Activated CD8-positive, alpha-beta memory T cell treated with anti-CD3 and anti-CD28 coated beads, Interleukin-2, amount 50 U/mL, for 24 hours (primary cell): ENCODE measurements around the gene ASPA.

ENCODE experiments used
- DNase-seq: peaks from one replicate; pipeline ENCODE4 v3.0.0-alpha.2; 2020; ENCODE audit errors: extremely low read depth

ASPA gene

DNA sequence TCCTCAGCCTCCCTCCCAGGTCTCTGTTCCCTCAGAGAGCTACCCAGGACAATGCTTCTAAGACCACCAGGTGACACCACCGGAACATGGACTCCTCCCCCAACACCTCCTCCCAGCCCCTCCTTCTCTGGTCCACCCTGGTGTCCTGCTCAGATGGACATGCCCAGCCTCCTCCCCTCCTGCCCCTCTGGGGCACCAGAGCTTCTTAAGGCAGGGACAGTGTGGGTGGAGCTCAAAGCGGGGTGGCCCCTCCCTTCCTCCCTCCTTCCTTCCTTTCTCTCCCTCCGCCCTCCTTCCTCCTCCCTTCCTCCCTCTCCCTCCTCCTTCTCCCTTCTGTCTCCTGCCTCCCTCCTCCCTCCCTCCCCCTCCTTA, 59.1 kb downstream of the ASPA start:
- DNase-seq = no peak

GRCh38 chr17:3535253-3535995, 59.6 kb downstream of the ASPA start:
- no peak for DNase-seq

GRCh38 chr17:3536716-3537115, 60.9 kb downstream of the ASPA start:
- no peak for DNase-seq

- no peak for DNase-seq
Measured at GRCh38 chr17:3539881-3540540, 64.2 kb downstream of the ASPA start.

- no peak for DNase-seq
Measured at GRCh38 chr17:3542410-3543088, 66.8 kb downstream of the ASPA start.

DNA sequence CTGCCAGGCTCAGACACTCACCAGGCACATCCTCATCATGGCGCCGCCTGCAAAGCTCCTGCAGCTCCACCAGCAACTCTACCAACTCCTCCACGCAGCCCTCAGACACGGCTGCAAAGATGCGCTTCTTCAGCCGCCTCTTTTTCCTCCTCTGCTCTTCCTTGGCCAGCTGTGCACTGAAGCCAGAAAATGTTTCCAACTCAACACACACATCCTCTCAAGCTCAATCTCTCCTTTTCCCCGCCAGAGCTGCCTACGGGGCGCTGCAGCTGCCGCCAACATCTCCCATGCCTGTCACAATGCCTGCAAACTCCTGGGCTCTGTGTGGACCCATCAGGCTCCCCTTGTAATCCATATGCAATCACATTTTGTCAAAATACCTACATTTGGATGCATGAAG, 67.7 kb downstream of the ASPA start:
- DNase-seq = no peak

GRCh38 chr17:3544365-3544764, 68.6 kb downstream of the ASPA start:
- no peak for DNase-seq

DNA sequence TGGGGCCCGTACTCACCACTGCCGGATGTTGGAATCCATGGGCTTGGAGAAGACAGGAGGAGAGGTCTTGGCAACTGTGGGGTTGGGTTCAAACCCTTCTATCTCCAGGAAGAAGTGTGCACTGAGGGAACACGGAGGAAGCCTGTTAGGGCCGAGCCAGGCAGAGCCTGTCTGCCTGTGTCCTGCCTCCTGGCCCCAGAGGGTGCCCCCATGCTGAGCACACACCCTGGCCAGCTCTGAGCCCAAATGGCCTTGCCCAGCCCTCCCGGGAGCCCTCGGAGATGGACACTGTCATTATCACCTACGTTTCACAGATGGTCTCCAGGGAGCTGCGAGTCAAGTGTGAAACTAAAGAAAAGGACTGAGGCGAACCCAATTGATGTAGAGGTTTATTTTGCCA, 69.4 kb downstream of the ASPA start:
- no peak for DNase-seq

DNA sequence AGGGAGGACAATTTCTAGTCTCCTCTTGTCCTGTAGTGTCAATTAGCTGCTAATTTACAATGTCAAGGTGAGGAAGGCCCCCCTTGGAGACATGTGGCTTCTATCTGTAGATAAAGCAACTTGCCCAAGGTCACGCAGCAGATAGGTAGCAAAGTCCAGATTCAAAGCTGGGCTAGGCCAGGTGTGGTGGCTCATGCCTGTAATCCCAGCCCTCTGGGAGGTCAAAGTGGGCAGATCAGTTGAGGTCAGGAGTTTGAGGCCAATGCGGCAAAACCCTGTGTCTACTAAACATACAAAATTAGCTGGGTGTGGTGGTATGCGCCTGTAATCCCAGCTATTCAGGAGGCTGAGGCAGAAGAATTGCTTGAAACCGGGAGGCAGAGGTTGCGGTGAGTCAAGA, 70.7 kb downstream of the ASPA start:
- DNase-seq = no peak

GRCh38 chr17:3546997-3547396, 71.2 kb downstream of the ASPA start:
- DNase-seq = no peak

DNA sequence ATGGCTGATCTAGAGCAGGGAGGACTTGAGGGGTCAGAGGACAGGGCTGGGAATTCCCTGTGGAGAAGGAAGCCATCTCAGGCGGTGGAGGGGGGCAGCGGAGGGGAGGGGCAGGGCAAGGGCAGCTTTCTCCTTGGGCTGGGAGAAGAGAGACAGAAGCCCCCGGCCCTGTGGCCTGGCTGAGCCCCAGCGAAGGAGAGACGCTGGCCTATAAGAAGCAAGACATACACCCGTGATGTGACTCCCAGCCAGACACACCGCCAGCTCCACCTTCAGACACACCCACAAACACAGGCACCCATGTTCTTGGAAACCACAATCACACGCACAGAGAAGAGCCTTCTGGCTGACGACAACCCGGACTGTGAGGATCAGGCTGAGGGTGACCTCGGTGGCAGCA, 71.8 kb downstream of the ASPA start:
- no peak for DNase-seq

- DNase-seq = no peak
Measured at GRCh38 chr17:3549610-3550162, 73.9 kb downstream of the ASPA start.

DNA sequence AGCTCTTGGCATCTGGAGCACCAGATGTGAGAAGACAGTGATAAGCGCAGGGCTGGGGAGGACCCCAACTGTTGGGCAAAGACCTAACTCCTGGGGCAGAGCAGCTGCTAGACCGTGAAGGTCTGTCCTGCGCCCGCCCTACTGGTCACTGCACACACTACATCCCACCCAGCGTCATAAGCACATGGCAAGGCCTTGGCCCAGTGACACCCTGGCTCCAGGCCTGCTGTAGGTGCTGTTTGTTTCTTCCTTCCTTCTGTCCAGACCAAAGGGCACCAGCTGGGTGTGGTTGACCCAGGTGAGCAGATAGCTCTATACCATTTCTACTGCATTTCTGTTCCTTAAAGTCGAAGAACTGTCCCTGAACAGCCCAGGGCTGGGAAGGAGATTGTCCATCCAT, 75.4 kb downstream of the ASPA start:
- no peak for DNase-seq

DNA sequence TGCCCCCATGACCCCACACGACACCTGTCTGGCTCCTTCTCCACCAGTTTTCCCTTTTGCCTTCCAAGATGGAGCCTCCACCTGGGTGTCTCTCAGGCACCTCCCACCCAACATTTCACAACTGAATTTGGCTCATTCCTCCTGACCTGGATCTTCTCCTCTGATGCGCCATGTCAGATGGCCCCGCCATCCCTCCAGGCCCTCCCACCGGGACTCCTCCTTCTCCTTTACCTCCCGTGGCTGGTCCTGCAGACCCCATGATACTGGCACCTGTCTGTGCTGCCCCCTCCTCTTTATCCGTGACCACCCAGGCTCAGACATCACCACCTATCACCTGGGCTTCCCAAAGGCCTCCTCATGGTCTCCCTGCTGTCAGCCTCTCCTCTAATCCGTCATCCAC, 77.1 kb downstream of the ASPA start:
- DNase-seq = no peak
